B cell (primary cell): Measurements from ENCODE around the gene SEPSECS. TPM values are rescaled to one million over a fixed set of nuclear protein-coding genes. Genes with fewer than 3 reads are reported as not detected.

Experiments used
- ATAC-seq: fragments of 200-7000 bp; cut with Tn5 transposase; one replicate; pipeline ENCODE4 v1.10.0; 2021; ENCODE audit warnings: low read depth, mild to moderate bottlenecking, moderate number of reproducible peaks, moderate library complexity
- CTCF ChIA-PET: fragments of 350-600 bp; sonication (Branson Sonifier 250); formaldehyde crosslinking; loops from one replicate; lab custom pipeline; 2021; ENCODE audit warnings: antibody characterized with exemption, inconsistent platforms; lab: Charles Lee
- POLR2A ChIA-PET: fragments of 350-600 bp; sonication (Branson Sonifier 250); formaldehyde crosslinking; loops from one replicate; lab custom pipeline; 2021; ENCODE audit warnings: antibody characterized with exemption; lab: Charles Lee
- DNase-seq: peaks from one replicate; pipeline ENCODE4 v3.0.0; 2013
- H2AFZ ChIP-seq: 2 replicates; pipeline ENCODE4 v1.6.1; 2012; ENCODE audit warnings: mild to moderate bottlenecking, low read depth, low read length; ENCODE audit not compliant: insufficient read depth, poor library complexity, severe bottlenecking
- H3K27ac ChIP-seq, 2 donors: 1 replicate in 1 of 2; 2 replicates in 1 of 2; pipeline ENCODE4 v1.5.1; 2012 to 2013; ENCODE audit warnings: low read length in 2 of 2, mild to moderate bottlenecking in 2 of 2, moderate library complexity in 1 of 2
- H3K27me3 ChIP-seq, 4 experiments: fragments of 200-600 bp in 1 of 4; sonication (generic) in 1 of 4; replicated peaks in 1 of 4; 1 replicate in 2 of 4; 2 replicates in 2 of 4; pipeline versions ENCODE4 v1.6.1 to v1.7.0; 2013 to 2016; ENCODE audit warnings: low read length in 3 of 4, mild to moderate bottlenecking in 2 of 4, mixed read lengths in 1 of 4, moderate library complexity in 1 of 4; ENCODE audit not compliant: insufficient read depth in 4 of 4, control insufficient read depth in 3 of 4; ENCODE audit errors: control extremely low read depth in 1 of 4
- H3K36me3 ChIP-seq, 2 experiments: replicated peaks in 1 of 2; 1 replicate in 1 of 2; 2 replicates in 1 of 2; pipeline versions ENCODE4 v1.6.1 to v1.7.1; 2013; ENCODE audit warnings: low read length in 1 of 2; ENCODE audit not compliant: insufficient read depth in 2 of 2, control insufficient read depth in 1 of 2; ENCODE audit errors: control extremely low read depth in 1 of 2, extremely low read depth in 1 of 2
- H3K4me1 ChIP-seq, 2 donors: fragments of 200-600 bp in 1 of 2; sonication (generic) in 1 of 2; 1 replicate in 1 of 2; 2 replicates in 1 of 2; pipeline versions ENCODE4 v1.5.1 to v1.6.1; 2013 to 2017; ENCODE audit warnings: low read length in 2 of 2; ENCODE audit not compliant: control insufficient read depth in 2 of 2, insufficient read depth in 2 of 2
- H3K4me2 ChIP-seq: replicated peaks from 2 replicates; pipeline ENCODE3; 2012; ENCODE audit warnings: mild to moderate bottlenecking, low read depth, low read length; ENCODE audit not compliant: poor library complexity, severe bottlenecking
- H3K4me3 ChIP-seq, 5 experiments: fragments of 200-600 bp in 1 of 5; sonication (generic) in 1 of 5; 1 replicate in 3 of 5; 2 replicates in 2 of 5; pipeline versions ENCODE4 v1.5.1 to v1.7.0; 2011 to 2016; ENCODE audit warnings: low read length in 4 of 5, mild to moderate bottlenecking in 4 of 5, low read depth in 2 of 5, control low read depth in 1 of 5, moderate library complexity in 1 of 5; ENCODE audit not compliant: insufficient read depth in 1 of 5; ENCODE audit errors: control extremely low read depth in 1 of 5, extremely low read depth in 1 of 5
- H3K79me2 ChIP-seq: fragments of 200-600 bp; sonication (generic); one replicate; pipeline ENCODE4 v1.6.0; 2016; ENCODE audit warnings: low read length; ENCODE audit not compliant: control insufficient read depth, insufficient read depth
- H3K9ac ChIP-seq: fragments of 200-600 bp; sonication (generic); 2 replicates; pipeline ENCODE4 v1.6.1; 2017; ENCODE audit warnings: mild to moderate bottlenecking, low read length, moderate library complexity
- H3K9me3 ChIP-seq, 3 donors: one replicate each; pipeline versions ENCODE4 v1.6.1 to v1.7.1; 2013; ENCODE audit warnings: low read length in 2 of 3; ENCODE audit not compliant: control insufficient read depth in 2 of 3, insufficient read depth in 1 of 3; ENCODE audit errors: control extremely low read depth in 1 of 3
- H4K20me1 ChIP-seq: 2 replicates; pipeline ENCODE4 v1.6.0; 2012; ENCODE audit warnings: mild to moderate bottlenecking, low read length; ENCODE audit not compliant: insufficient read depth, control insufficient read depth, poor library complexity, severe bottlenecking
- H3K27ac Mint-ChIP-seq: one replicate; pipeline ENCODE4 v1.8.0; 2021; ENCODE audit warnings: mixed read lengths
- H3K27me3 Mint-ChIP-seq: one replicate; pipeline ENCODE4 v1.8.0; 2021; ENCODE audit warnings: mixed read lengths
- H3K4me1 Mint-ChIP-seq: one replicate; pipeline ENCODE4 v1.8.0; 2021; ENCODE audit warnings: mixed read lengths
- H3K4me3 Mint-ChIP-seq: one replicate; pipeline ENCODE4 v1.8.0; 2021; ENCODE audit warnings: mixed read lengths
- H3K9me3 Mint-ChIP-seq: one replicate; pipeline ENCODE4 v1.8.0; 2022; ENCODE audit warnings: mixed read lengths; ENCODE audit not compliant: insufficient read depth
- EZH2 ChIP-seq: IDR thresholded peaks from 2 replicates; pipeline ENCODE4 v1.6.1; 2012; ENCODE audit warnings: borderline replicate concordance, low read depth, mild to moderate bottlenecking, moderate library complexity, low read length; ENCODE audit not compliant: insufficient read depth, poor library complexity, severe bottlenecking
- WGBS: methylation state at CpG from one replicate; pipeline ENCODE4 v1.1.5; 2013; ENCODE audit warnings: missing lambda C conversion rate; ENCODE audit not compliant: insufficient coverage; 5-methylcytosine and 5-hydroxymethylcytosine counted together
- intact Hi-C: fragments of 100-400 bp; cut with micrococcal nuclease; formaldehyde crosslinking; loops from one replicate; pipeline ENCODE4 v1.10.0; 2022
- polyA plus RNA-seq: library from polyadenylated mRNA; depleted of rRNA; stranded (reverse); fragments of >200 nt; gene quantifications from 2 replicates; pipeline ENCODE4 v1.2.3, GENCODE V29; 2012
- total RNA-seq, 2 donors: library from RNA; stranded (reverse); fragments of 120-200 nt in 1 of 2; gene quantifications; 1 replicate in 1 of 2; 2 replicates in 1 of 2; pipeline versions ENCODE4 v1.2.3 to v1.2.4, GENCODE V29; 2013 to 2022
- TF ChIP-seq, protein P1 (sequence below): fragments of 200-600 bp; IDR thresholded peaks from one replicate; pipeline ENCODE4 v1.8.0; 2022; ENCODE audit warnings: antibody characterized with exemption, mild to moderate bottlenecking

Gene SEPSECS
- total and polyA plus RNA-seq, 2 donors (not counting 1 experiment from before 2014, with no cell fraction given) = 6.2 to 17.0 TPM

DNA sequence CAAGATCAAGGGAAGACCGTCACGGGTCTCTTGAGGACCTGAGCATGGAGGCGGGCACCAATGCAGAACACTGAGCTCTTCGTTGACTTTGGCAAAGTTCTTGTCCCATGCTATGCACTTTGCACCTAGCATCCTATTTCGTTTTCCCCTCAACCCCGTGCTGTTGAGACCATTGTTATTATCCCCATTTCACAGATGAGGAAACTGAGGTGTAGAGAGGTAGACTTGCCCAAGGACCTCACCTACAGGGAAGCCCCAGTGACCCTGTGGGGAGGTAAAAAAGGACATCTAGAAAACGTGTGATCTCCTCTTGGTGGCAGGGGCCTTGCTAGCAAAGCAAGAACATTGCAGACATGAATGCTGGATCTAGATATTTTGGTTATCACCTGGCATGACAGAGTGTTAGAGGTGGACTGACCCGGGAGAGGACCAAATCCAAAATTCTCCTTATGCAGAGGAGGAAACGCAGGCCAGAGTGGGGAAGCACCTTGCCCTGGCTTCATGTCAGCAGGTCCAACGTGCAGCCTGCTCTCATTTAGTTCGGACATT, 48.5 kb downstream of the SEPSECS start:
- H3K27ac Mint-ChIP-seq = no peak overlapping the region
- H3K27ac ChIP-seq = no peak overlapping the region
- ChIA-PET POLR2A (no interaction called here), CTCF (no interaction called here)
- intact Hi-C loops = no loop called here
- H3K4me3 ChIP-seq = no peak overlapping the region
- no peaks in the 10 kb centered on the region for H3K27me3 Mint-ChIP-seq
- H3K4me1 ChIP-seq = no peaks in the 10 kb centered on the region
- no peaks in the 10 kb centered on the region for H3K79me2 ChIP-seq
- H3K36me3 ChIP-seq = no peaks in the 10 kb centered on the region
- H3K9me3 ChIP-seq = no peaks in the 10 kb centered on the region
- H3K27me3 ChIP-seq = no peaks in the 10 kb centered on the region
- no peak overlapping the region for H3K9ac ChIP-seq
- H3K9me3 Mint-ChIP-seq = no peaks in the 10 kb centered on the region
- no peak for DNase-seq
- no peak overlapping the region for H2AFZ ChIP-seq
- no peaks in the 10 kb centered on the region for H4K20me1 ChIP-seq
- no peak for ATAC-seq
- no peak overlapping the region for H3K4me2 ChIP-seq
- TF ChIP-seq, protein P1, sequence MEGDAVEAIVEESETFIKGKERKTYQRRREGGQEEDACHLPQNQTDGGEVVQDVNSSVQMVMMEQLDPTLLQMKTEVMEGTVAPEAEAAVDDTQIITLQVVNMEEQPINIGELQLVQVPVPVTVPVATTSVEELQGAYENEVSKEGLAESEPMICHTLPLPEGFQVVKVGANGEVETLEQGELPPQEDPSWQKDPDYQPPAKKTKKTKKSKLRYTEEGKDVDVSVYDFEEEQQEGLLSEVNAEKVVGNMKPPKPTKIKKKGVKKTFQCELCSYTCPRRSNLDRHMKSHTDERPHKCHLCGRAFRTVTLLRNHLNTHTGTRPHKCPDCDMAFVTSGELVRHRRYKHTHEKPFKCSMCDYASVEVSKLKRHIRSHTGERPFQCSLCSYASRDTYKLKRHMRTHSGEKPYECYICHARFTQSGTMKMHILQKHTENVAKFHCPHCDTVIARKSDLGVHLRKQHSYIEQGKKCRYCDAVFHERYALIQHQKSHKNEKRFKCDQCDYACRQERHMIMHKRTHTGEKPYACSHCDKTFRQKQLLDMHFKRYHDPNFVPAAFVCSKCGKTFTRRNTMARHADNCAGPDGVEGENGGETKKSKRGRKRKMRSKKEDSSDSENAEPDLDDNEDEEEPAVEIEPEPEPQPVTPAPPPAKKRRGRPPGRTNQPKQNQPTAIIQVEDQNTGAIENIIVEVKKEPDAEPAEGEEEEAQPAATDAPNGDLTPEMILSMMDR = no peak
- no peak for TF ChIP-seq EZH2
- WGBS = 86% methylated on average over 9 of the region's 11 CpGs
- no peak overlapping the region for H3K4me3 Mint-ChIP-seq
- no peaks in the 10 kb centered on the region for H3K4me1 Mint-ChIP-seq

DNA sequence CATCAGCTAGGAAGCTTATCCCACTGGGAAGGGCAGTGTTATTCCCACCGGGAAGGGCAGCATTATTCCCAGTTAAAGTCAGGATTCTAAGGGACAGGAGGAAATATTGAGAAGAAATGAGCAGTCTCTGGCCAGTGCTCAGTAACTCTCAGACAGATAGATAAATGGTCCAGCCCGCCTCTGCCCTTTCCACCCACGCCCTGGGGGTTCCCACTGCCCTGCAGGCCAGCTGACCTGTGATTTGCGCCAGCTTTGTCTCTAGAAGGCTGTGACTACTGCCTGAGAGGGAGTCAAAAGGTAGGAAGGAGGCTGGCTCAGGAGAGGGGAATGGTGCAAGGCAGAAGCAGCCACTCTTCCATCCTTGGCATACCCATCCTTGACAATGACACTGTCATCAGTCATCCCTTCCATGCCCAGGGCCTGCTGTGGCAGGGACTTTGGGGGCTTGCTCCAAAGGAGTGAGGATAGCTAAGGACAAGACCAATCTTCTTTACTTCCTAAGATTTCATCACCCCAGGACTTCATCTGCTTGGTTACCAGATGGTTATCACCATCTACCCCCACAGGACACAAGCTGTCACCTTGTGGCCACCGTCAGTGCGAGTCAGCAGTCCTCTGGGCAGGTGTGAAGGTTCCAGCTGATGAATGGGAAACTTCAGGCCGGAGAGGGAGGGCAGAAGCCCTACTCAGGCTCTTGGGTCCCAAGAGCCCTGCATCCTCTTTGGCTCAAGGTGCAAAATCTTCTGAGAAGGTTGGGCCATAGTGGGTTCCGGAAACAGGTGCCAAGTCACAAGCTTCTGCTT, 49.5 kb downstream of the SEPSECS start:
- DNase-seq (no peak), ATAC-seq (no peak)
- H3K27ac ChIP-seq = no peak overlapping the region
- Mint-ChIP-seq H3K4me1 (no peaks in the 10 kb centered on the region), H3K9me3 (no peaks in the 10 kb centered on the region), H3K27ac (no peak overlapping the region), H3K4me3 (no peak overlapping the region), H3K27me3 (peaks cover 9% of the 10 kb centered on the region)
- H3K4me2 ChIP-seq = no peak overlapping the region
- no peaks in the 10 kb centered on the region for H4K20me1 ChIP-seq
- WGBS = 87% methylated on average over 7 of the region's 8 CpGs
- CTCF ChIA-PET = no interaction called here
- H3K9me3 ChIP-seq = no peaks in the 10 kb centered on the region
- TF ChIP-seq EZH2 = no peak
- TF ChIP-seq, protein P1 = no peak
- no peak overlapping the region for H3K4me3 ChIP-seq
- H2AFZ ChIP-seq = no peak overlapping the region
- peaks cover 0 to 4% (median 0%) of the 10 kb centered on the region in 4 experiments for H3K27me3 ChIP-seq
- no peaks in the 10 kb centered on the region for H3K36me3 ChIP-seq
- H3K79me2 ChIP-seq = no peaks in the 10 kb centered on the region
- POLR2A ChIA-PET = no interaction called here
- intact Hi-C loops = no loop called here
- H3K4me1 ChIP-seq = no peaks in the 10 kb centered on the region
- H3K9ac ChIP-seq = no peak overlapping the region
